ENCODE measurements around the gene SEMA7A.
"Not testable (repeated sequence)": the region's sequence is repeated elsewhere in the genome, so short reads cannot be mapped to it uniquely, and the experiment has no call there.

The SEMA7A gene

GRCh38 chr15:74369084-74369745 is 64.5 kb downstream of the SEMA7A start:
- DNase-seq = no peak

DNA sequence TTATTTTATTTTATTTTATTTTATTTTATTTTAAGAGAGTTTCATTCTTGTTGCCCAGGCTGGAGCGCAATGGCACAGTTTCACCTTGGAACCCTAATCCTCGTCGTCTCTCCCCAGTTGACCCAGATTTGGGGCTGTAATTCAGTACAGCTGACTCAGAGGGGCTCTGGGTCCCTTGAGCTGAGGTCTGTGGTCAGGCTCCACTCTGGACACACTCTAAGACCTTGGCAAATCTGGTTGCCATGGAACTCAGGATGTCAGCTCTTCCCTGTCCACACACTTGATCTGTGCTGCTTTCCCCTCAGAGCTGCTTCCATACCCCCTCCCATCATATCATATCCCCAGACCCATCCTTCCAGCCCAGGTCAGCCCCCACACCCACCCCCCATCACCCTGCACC is 65.6 kb downstream of the SEMA7A start:
- DNase-seq = no peak

DNA sequence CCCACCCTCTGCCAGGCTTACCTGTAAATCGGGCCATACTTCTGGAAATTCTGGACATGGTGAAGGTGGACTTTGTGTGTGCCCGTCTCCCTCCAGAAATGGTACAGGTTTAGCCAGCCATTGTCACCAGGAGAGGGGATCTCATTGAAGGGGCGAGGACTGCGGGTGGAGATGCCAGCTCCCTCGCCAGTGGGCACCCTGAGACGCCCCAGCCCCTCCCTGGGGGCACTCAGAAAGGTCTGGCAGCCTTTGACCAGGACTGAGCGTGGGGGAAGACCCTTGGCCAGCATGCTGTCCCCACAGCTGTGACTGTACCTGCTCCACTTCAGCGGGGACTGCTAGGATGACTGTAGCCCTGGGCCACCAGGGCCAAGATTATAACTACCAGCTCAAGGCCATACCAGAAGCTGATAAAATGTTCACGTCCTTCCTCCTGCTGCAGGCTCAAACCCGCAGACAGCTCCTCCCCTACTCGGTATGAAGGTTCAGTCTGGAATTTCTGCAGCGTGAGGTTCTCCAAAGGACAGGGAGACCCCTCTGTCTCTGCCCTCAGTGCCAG is 66.4 kb downstream of the SEMA7A start, which contains the start of gene CYP11A1:
TSS of gene CYP11A1 (minus strand) at position 351 of the 559 bp plus-strand sequence. CDS start at position 290, 61 bp downstream.
- DNase-seq = no peak

DNA sequence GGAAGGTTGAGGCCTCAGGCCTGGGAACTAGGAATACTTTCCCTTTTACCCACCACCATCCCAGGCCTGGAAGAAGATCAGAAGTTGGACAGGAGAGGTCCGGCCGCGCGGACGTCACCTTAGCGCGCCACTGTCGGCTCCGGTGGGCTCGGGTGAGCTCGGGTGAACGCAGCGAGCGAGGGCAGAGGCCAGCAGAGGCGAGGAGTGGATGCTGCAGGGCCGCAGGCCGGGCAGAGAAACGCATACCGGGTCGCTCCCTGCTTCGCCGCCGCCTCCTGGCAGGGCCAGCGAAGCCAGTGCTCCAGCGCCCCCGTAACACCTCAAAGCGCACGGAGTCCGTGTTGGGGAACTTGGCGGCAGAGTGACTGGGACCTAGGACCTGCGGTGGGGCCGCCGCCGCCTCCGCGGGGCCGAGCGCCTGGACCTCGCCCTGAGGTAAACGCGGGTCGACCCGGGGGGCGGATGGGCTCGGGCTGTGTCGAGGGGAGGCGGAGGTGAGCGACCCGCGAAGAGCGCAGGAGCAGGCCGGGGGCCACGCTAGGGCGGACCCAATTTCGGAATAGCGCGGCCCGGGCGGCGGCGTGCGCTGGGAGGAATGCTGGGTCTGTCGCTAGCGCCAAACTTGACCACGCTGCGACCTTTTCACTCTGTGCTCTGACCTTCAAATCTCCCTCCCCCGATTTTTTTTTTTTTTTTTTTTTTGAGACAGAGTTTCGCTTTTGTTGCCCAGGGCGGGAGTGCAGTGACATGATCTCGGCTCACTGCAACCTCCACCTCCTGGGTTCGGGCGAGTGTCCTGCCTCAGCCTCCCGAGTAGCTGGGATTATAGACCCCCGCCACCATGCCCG is 67.9 kb downstream of the SEMA7A start:
- DNase-seq = no peak

DNA sequence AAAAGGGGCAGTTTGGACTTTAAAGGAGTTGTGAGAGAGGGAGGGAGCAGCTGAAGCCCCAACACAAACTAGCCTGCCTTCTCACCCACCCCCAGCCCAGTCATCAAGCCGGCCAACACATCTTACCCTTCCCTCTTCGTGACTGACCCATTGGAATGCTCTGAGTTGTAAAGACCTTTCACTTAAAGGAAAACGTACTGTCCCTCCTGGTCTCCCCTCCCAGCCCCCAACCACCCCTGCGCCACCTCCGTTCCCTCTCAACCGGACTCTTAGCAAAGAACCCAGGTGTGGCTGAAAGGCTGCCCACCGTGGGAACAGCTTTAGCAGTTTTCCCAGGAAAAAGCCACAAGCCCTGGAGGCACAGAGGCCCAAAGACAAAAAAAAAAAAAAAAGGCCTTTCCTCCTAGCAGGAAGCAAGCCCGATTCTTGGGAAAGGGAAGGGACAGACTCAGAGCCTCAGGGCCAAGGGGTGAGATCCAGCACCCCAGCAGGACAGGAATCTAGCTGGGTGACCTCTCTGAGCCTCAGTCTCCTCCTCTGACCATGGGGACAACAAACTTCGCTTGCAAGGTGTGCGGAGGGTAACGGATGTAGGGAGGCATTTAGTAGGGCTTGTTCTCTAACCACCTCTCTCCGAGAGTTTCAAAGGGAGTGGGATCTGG is 68.7 kb downstream of the SEMA7A start:
- no peak for DNase-seq

DNA sequence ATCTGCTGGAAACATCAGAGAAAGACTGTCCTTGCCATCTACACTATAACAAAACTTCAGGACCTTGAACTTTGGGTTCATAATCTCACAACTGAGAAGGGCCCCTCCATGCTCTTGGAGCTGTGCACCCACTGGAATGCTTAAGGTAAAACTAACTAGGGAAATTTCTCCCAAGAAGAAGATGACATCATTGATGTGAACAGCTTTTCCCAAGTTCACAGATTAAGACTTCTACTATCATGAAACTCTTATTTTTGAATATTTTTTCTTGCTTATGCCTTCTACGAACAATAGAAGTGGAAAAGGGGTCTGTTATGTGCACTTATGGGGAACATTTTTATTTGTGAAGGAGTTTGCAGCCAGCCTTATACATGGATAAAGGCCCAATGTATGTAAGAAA is 71.3 kb downstream of the SEMA7A start:
- DNase-seq = no peak

DNA sequence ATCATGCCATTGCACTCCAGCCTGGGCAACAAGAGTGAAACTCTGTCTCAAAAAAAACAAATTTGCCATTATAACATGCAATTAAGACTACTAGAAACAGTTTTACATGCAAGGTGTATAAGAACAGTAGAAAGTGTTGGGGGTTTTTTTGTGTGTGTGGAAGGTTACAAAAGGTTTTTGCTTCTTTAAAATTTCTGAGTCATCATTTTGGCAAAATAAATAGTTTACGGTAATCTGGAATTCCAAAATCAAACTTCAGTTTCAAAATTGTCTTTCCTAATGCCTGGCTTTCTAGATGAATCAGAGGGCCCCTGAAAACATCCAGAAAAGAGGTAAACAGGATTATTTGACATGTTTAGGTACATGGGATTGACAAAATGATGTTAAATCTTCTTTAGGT is 72.9 kb downstream of the SEMA7A start:
- DNase-seq = not testable (repeated sequence)

DNA sequence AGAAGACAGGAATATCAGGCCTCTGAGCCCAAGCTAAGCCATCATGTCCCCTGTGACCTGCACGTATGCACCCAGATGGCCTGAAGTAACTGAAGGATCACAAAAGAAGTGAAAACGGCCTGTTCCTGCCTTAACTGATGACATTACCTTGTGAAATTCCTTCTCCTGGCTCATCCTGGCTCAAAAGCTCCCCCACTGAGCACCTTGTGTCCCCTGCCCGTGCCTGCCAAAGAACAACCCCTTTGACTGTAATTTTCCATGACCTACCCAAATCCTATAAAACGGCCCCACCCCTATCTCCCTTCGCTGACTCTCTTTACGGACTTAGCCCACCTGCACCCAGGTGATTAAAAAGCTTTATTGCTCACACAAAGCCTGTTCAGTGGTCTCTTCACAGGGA is 74.4 kb downstream of the SEMA7A start:
- not testable (repeated sequence) for DNase-seq
